SIG-M5 treated with dmso at 0.1 percent for 504 hours (cell line): Measurements from ENCODE around the gene PRKCE.

ENCODE experiments used
- DNase-seq: peaks from one replicate; lab custom pipeline; 2025; ENCODE audit not compliant: unreplicated experiment; lab: John Stamatoyannopoulos, UW

PRKCE gene

GRCh38 chr2:45979065-45979464 is 327.6 kb downstream of the PRKCE start:
- no peak for DNase-seq

- DNase-seq, result no peak
These were observed 328.8 kb downstream of the PRKCE start for GRCh38 chr2:45980161-45980865.

- no peak for DNase-seq
These were observed 330.0 kb downstream of the PRKCE start for GRCh38 chr2:45981384-45981930.

- no peak for DNase-seq
These were observed 330.6 kb downstream of the PRKCE start for GRCh38 chr2:45982096-45982495.

- DNase-seq, result no peak
These were observed 331.7 kb downstream of the PRKCE start for GRCh38 chr2:45983213-45983612.

GRCh38 chr2:45984366-45984765 is 332.9 kb downstream of the PRKCE start:
- DNase-seq, result no peak

GRCh38 chr2:45984896-45985473 is 333.5 kb downstream of the PRKCE start:
- no peak for DNase-seq

- DNase-seq, result peak; percentile 22
These were observed 335.0 kb downstream of the PRKCE start for GRCh38 chr2:45986509-45986908.

- DNase-seq, result no peak
These were observed 336.4 kb downstream of the PRKCE start for GRCh38 chr2:45987856-45988255.

GRCh38 chr2:45988879-45989278 is 337.4 kb downstream of the PRKCE start:
- no peak for DNase-seq

GRCh38 chr2:45990131-45990530 is 338.7 kb downstream of the PRKCE start:
- no peak for DNase-seq

GRCh38 chr2:45992021-45992740 is 340.7 kb downstream of the PRKCE start:
- DNase-seq, result peak; percentile 27

GRCh38 chr2:45992741-45993475 is 341.4 kb downstream of the PRKCE start:
- DNase-seq, result no peak

GRCh38 chr2:45993476-45993991 is 342.1 kb downstream of the PRKCE start:
- DNase-seq, result peak; percentile 77

GRCh38 chr2:45994060-45994459 is 342.6 kb downstream of the PRKCE start:
- DNase-seq, result no peak

GRCh38 chr2:46000660-46001059 is 349.2 kb downstream of the PRKCE start:
- no peak for DNase-seq

GRCh38 chr2:46001290-46001689 is 349.8 kb downstream of the PRKCE start:
- DNase-seq, result no peak

GRCh38 chr2:46001741-46002506 is 350.4 kb downstream of the PRKCE start:
- no peak for DNase-seq

GRCh38 chr2:46002507-46002883 is 351.0 kb downstream of the PRKCE start:
- DNase-seq, result peak; percentile 12

GRCh38 chr2:46002947-46003346 is 351.5 kb downstream of the PRKCE start:
- no peak for DNase-seq
